Body of pancreas (tissue), 4 donors: ENCODE results near the gene SNRPD3. TPM values are rescaled to one million over a fixed set of nuclear protein-coding genes. Genes with fewer than 3 reads are reported as not detected.
"Not testable (repeated sequence)": the region's sequence is repeated elsewhere in the genome, so short reads cannot be mapped to it uniquely, and the experiment has no call there.

Experiments used
- ATAC-seq: fragments of 150-250 bp; one replicate; pipeline ENCODE4 v1.9.1; 2016
- DNase-seq, 4 donors: peaks; one replicate each; pipeline ENCODE4 v3.0.0-alpha.2; 2019
- H3K27ac ChIP-seq, 4 donors: fragments of 200-600 bp; sonication (generic); 1 replicate in 3 of 4; 2 replicates in 1 of 4; pipeline versions ENCODE4 v1.5.1 to v1.6.1; 2016 to 2019; ENCODE audit warnings: mild to moderate bottlenecking in 1 of 4, mixed read lengths in 1 of 4, moderate library complexity in 1 of 4
- H3K27me3 ChIP-seq, 2 donors: fragments of 200-600 bp; sonication (generic); one replicate each; pipeline ENCODE4 v1.6.0; 2016; ENCODE audit warnings: mild to moderate bottlenecking in 1 of 2
- H3K36me3 ChIP-seq, 2 donors: fragments of 200-600 bp; sonication (generic); replicated peaks in 1 of 2; 2 replicates each; pipeline ENCODE4 v1.5.1; 2016; ENCODE audit warnings: low read depth in 2 of 2; ENCODE audit not compliant: insufficient read depth in 1 of 2
- H3K4me1 ChIP-seq: fragments of 200-600 bp; sonication (generic); one replicate; pipeline ENCODE4 v1.6.0; 2016
- H3K4me3 ChIP-seq, 2 donors: fragments of 200-600 bp; sonication (generic); 1 replicate in 1 of 2; 2 replicates in 1 of 2; pipeline ENCODE4 v1.5.1; 2016 to 2019
- H3K9me3 ChIP-seq, 3 donors: fragments of 200-600 bp; sonication (generic); 1 replicate in 2 of 3; 2 replicates in 1 of 3; pipeline ENCODE4 v1.5.1; 2016
- POLR2A ChIP-seq, 3 donors: fragments of 450-650 bp; IDR thresholded peaks; one replicate each; pipeline ENCODE4 v1.6.1; 2016; ENCODE audit warnings: antibody characterized with exemption in 3 of 3, mild to moderate bottlenecking in 2 of 3
- WGBS, 2 donors: methylation state at CpG; one replicate each; pipeline ENCODE4 v1.1.5; 2017; 5-methylcytosine and 5-hydroxymethylcytosine counted together
- intact Hi-C: fragments of 100-400 bp; cut with DNase I; formaldehyde crosslinking; loops from one replicate; pipeline ENCODE4 v1.15.1; 2023
- total RNA-seq, 2 donors: library from RNA; depleted of rRNA; stranded (reverse); fragments of >200 nt; gene quantifications; one replicate each; pipeline ENCODE4 v1.1.0, GENCODE V29; 2016
- TF ChIP-seq, protein P1 (sequence below), 7 experiments: fragments of 450-650 bp in 4 of 7; fragments of 200-600 bp in 3 of 7; sonication (generic) in 3 of 7; IDR thresholded peaks; one replicate each; pipeline ENCODE4 v1.5.1; 2016 to 2019; ENCODE audit warnings: antibody characterized with exemption in 7 of 7

Gene SNRPD3
- total RNA-seq, 2 donors from 2014 or later: 30.4 to 65.6 TPM

DNA sequence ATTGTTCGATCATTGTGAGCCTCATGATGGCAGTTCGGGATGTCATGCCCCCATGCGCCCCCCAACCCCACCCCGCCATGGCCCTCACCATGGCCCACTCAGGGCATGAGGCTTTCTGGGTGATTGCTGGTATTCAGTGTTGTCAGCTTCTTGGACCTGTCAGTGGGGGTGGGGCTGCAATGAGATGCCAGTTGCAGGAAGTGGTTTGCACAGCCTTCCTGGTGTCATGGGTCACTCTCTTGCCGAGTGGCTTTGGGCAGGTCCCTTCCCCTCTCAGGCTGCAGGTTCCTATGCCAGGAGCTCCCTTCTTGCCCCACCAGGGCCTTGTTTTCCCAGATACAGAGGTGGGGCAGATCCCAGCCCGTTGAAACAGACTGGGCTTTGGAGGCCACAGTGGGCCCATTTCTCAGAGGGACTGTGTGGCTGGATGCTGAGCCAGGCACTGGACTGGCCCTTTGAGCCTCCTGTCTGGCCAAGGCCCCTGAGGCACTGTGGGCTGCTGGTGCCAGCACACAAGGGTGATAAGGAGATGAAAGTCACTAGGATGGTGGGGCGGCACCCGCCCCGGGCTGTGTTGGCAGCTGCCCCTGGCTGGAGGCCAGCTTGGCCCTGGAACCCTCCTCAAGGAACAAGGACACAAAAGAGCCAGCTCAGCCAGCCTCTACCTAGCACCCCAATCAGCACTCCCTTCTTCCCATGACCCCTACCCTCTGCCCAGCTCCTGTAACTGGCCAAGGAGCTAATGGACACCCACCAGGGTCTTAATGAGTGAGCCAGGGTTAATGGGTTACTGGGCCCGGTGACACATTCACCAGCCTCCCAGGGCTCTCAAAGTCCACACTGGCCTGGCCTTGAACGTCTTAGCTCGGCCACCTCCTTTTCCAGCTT lies 45.7 kb downstream of the SNRPD3 start:
- H3K4me1 ChIP-seq: peaks cover 47% of the 10 kb centered on the region
- no peaks in the 10 kb centered on the region for H3K36me3 ChIP-seq
- peak in 2 of 3 donors; percentile 18 to 26 for TF ChIP-seq POLR2A (IDR thresholded peaks at IDR 0.05)
- TF ChIP-seq, protein P1, sequence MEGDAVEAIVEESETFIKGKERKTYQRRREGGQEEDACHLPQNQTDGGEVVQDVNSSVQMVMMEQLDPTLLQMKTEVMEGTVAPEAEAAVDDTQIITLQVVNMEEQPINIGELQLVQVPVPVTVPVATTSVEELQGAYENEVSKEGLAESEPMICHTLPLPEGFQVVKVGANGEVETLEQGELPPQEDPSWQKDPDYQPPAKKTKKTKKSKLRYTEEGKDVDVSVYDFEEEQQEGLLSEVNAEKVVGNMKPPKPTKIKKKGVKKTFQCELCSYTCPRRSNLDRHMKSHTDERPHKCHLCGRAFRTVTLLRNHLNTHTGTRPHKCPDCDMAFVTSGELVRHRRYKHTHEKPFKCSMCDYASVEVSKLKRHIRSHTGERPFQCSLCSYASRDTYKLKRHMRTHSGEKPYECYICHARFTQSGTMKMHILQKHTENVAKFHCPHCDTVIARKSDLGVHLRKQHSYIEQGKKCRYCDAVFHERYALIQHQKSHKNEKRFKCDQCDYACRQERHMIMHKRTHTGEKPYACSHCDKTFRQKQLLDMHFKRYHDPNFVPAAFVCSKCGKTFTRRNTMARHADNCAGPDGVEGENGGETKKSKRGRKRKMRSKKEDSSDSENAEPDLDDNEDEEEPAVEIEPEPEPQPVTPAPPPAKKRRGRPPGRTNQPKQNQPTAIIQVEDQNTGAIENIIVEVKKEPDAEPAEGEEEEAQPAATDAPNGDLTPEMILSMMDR (IDR thresholded peaks at IDR 0.05): no peak
- H3K4me3 ChIP-seq: no peak overlapping the region
- no peaks in the 10 kb centered on the region for H3K27me3 ChIP-seq
- 26 to 67% methylated on average over 1 to 10 of the region's 12 CpGs for WGBS, 2 donors
- DNase-seq (peak; percentile 92 to 95 (median 94)), ATAC-seq (peak; percentile 84)
- H3K27ac ChIP-seq: peak overlapping the region; percentile 25 to 79 (median 78)
- H3K9me3 ChIP-seq: no peaks in the 10 kb centered on the region
- intact Hi-C loops: no loop called here

DNA sequence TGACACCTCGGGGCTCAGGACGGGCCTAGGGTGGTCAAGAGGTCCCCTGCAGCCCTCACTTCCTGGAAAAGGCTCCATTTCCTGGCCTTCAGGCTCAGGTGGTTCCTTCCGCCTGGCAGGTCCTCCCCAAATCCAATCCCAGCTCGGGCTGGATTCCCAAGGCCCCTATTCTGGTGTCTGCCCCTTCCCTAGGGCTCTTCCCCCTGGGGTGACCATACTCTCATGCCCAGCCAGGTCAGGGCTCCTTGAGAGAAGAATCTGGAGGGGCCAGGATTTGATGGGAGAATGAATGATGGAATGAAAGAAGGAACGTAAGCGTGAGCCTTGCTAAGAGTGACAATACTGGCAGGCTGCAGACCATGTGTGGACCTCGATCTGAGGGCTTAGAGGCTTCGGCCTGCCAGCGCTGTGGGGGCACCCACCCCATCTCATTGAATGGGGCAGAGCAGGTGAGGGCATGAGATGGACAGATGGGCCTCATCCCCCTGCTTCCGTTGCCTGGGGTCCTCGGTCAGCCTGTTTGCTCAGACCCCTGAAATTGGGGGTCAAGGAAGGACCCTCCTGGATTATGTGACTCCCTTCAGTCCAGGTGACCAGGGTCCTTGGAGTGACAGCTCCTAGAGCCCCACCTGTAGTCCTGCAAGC lies 46.4 kb downstream of the SNRPD3 start:
- H3K9me3 ChIP-seq, H3K4me3 ChIP-seq, DNase-seq, H3K36me3 ChIP-seq, intact Hi-C loops, H3K27me3 ChIP-seq: not testable (repeated sequence)
- H3K27ac ChIP-seq: peak overlapping the region; percentile 25 to 79 (median 78)
- ATAC-seq: peak; percentile 1
- 51 to 62% methylated on average over 7 to 11 of the region's 11 CpGs for WGBS, 2 donors
- peaks cover 47% of the 10 kb centered on the region for H3K4me1 ChIP-seq

DNA sequence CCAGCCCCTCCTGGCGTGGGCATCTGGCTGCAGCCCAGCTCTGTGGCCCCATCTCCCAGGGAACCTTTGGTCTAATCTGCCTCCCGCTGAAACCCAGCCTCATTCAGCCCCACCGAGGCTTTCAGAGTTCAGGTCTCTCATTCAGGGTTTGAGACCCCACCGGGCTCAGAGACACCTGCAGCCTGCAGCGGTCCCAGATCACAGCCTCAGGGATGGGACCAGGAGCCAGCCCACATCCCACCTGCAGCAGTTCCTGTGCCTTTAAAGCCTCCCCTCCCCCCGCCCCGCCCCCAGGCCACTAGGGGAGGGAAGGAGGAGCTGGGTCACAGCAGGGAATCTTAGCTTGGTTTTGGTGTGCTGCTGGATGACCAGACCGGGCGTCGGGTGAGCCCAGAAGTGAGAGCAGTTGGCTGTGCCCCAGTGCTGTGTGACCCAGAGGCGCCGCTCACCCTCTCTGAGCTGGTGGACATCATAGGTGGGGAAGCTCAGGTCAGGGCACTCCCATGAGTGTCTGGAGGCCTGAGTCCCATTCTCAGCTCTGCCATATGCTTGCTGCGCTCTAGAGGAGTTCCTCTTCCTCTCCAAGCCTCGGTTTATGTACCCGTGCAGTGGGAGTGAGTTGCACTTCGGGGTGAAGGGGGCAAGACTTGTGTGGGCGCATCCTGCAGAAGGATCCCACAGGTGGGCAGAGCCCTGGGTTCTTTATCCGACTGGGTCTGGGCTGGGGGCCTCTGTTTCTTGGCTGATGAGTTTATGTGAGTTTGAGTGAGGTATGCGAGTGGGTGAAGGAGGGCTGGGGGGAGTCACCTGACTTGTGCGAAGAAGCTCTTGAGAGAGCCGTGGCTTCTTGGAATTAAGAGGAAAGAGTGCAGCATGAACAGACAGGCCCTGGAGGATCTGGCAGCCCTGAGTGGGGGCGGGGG lies 47.3 kb downstream of the SNRPD3 start, which contains the start of gene GGT1:
Gene GGT1 (plus strand): TSS at position 347 of the 923 bp plus-strand sequence. CDS start 7,889 bp downstream, outside the sequence.
- DNase-seq (peak; percentile 46 to 53 (median 52)), ATAC-seq (peak; percentile 37)
- peak within 1 kb of the TSS; percentile 15 to 31 for H3K4me3 ChIP-seq
- H3K36me3 ChIP-seq, H3K27me3 ChIP-seq, intact Hi-C loops, H3K9me3 ChIP-seq: not testable (repeated sequence)
- H3K27ac ChIP-seq: peak within 1 kb of the TSS; percentile 62 to 79 (median 78)
- WGBS, 2 donors: 33 to 36% methylated on average over 7 to 16 of the region's 22 CpGs
- H3K4me1 ChIP-seq: peaks cover 47% of the 10 kb centered on the region
- peak in 1 of 3 donors; percentile 29 for TF ChIP-seq POLR2A (IDR thresholded peaks at IDR 0.05)

DNA sequence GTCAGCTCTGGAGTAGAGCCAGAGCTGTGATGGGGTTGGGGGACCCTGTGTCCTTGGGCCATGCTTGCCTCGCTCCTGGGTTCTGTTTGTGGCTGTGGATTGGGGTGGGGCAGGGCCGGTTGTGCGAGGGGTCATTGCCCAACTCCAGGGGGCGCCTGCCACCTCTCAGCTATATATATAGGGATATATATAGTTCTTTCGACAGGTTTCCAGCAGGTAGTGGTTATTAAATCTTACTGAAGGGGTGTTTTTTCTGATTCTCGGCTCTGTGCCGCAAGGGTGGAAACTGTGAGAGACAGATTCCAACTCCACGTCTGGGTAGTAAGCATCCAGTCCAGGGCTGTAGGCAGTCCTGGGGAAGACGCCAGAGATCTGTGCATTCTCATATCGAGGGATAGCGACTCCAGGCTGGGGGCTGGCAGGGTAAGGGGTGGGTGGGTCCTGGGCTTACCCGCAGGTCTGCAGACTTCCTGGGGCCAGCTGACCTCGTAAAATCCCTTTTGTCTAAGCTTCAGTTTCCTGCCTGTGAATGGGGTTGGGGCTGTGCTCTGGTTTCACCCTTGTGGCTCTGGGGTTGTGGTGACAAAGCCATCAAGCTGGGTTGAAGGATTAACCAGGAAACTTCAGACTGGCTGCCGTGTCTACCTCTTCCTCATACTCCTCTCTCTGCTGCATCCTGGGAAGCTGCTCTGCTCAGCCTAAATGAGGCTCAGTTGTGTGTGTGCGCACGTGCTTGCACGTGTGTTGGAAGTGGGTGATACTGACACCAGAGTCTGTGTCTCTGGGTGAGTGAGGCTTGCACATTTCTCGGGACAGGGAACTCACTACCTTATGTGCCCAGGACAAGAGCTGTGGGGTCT lies 48.2 kb downstream of the SNRPD3 start:
- H3K9me3 ChIP-seq, H3K36me3 ChIP-seq, H3K27me3 ChIP-seq, intact Hi-C loops: not testable (repeated sequence)
- H3K4me3 ChIP-seq: peak overlapping the region; percentile 15 to 31
- DNase-seq (peak in 2 of 4 donors; percentile 31 to 47), ATAC-seq (peak; percentile 17)
- H3K4me1 ChIP-seq: peaks cover 47% of the 10 kb centered on the region
- TF ChIP-seq, protein P1 (IDR thresholded peaks at IDR 0.05): peak in 2 of 7 experiments; percentile 18 to 23
- 5 to 12% methylated on average over 9 to 18 of the region's 18 CpGs for WGBS, 2 donors
- peak overlapping the region; percentile 62 to 79 (median 78) for H3K27ac ChIP-seq

DNA sequence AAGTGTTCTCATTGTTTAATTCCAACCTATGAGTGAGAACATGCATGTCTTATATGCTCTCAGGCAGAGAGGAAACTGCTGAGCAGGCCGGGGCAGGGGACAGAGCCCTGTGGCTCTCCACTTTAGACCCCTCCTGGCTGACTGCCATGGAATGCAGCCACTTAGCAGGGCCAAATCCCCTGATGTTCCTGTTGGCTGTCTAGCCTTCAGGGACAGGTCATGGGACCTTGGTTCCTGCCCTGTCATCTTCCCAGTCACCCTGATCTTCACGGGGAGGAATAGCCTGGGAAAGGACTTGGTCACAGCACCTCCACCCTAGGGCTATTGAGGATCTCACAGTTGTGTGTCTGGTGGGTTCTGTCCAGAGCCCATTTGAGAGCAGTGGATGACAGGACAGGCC lies 50.5 kb downstream of the SNRPD3 start:
- H3K36me3 ChIP-seq, H3K27ac ChIP-seq, H3K4me3 ChIP-seq, ATAC-seq, H3K27me3 ChIP-seq, H3K9me3 ChIP-seq, DNase-seq, intact Hi-C loops: not testable (repeated sequence)
- WGBS, 2 donors: 54 to 80% methylated on average over 1 to 2 of the region's 2 CpGs
- peaks cover 25% of the 10 kb centered on the region for H3K4me1 ChIP-seq

DNA sequence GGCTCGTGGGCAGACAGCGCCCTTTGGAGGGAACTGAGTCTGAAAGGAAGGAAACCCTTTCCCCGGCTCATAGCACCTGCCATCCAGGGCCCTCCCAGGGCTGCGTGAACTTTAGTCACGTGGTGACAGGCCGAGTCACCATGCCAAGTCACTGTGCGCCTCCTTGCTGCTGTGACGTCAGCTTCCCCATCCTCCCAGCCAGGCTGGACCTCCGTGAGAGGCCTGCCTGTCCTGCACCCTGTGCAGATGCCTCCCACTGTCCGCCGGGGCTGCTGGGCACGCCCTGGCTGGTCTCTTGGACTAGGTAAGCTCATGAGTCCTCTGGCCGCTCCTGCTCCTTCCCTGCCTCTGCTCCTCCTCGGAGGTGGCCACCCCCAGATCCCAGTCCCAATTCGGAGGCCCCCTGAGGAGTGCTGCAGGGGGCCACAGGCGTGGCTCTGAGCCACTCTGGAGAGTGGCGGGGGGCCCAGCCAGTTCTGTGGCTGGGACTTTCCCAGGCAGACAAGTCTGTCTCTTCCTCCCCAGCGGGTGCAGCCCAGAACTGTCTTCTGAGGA lies 51.7 kb downstream of the SNRPD3 start:
- DNase-seq: peak in 1 of 4 donors; percentile 38
- 61 to 88% methylated on average over 7 to 17 of the region's 18 CpGs for WGBS, 2 donors
- H3K27ac ChIP-seq: not testable (repeated sequence)

DNA sequence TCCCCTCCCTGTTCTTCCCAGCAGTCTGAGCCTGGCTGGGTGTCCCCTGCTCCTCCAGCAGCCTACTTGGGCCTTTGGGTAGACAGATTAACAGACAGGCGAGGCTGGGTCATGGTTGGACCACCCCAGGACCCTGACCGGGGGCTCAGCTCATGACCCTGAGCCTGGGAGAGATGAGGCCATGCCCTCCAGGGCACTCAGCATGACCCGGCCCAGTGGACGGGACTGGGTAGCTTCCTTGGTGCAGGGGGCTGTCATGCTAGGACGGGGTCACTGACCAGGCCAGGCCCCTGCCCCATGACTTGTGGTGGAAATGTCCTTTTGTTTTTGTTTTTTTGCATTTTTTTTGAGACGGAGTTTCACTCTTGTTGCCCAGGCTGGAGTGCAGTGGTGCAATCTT lies 52.5 kb downstream of the SNRPD3 start:
- H3K9me3 ChIP-seq, ATAC-seq, DNase-seq, H3K27ac ChIP-seq, H3K27me3 ChIP-seq, H3K4me1 ChIP-seq, intact Hi-C loops, H3K36me3 ChIP-seq, H3K4me3 ChIP-seq: not testable (repeated sequence)
- WGBS, 2 donors: 89 to 94% methylated on average over 4 to 6 of the region's 6 CpGs

More for the DNA sequence above, 51.7 kb downstream of the SNRPD3 start:
- ATAC-seq, H3K36me3 ChIP-seq, H3K4me3 ChIP-seq, H3K9me3 ChIP-seq, intact Hi-C loops, H3K27me3 ChIP-seq: not testable (repeated sequence)
- peaks cover 13% of the 10 kb centered on the region for H3K4me1 ChIP-seq

DNA sequence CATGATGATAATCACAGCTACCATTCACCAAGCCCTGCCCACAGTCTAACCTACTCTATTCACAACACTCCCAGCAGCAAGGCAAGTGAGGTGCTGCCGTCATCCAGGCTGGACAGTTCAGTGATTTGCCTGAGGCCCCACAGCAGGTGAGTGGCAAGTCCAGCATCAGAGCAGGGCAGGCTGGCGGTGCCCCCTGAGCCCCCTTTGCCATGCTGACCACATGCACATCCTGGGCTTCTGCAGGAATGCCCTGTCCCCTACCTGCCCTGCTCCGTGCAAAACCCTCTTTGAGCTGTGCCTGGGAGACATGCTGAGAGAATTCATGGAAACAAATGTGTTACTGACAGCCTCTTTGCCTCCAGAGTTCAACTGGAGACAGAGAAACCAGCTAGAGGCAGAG lies 54.1 kb downstream of the SNRPD3 start:
- H3K36me3 ChIP-seq, H3K4me3 ChIP-seq, ATAC-seq, H3K4me1 ChIP-seq, H3K9me3 ChIP-seq, intact Hi-C loops, DNase-seq, H3K27ac ChIP-seq, H3K27me3 ChIP-seq: not testable (repeated sequence)
- 82% methylated on average over 3 of the region's 3 CpGs; no CpG with 5 or more reads in 1 of the 2 donors for WGBS, 2 donors
